Liver (tissue), 3 donors: ENCODE data around the gene NXN.

Experiments
- GABPA ChIP-seq, 2 donors: IDR thresholded peaks in 1 of 2; conservative IDR thresholded peaks in 1 of 2; 2 replicates each; pipeline ENCODE4 v1.6.1; 2016; ENCODE audit warnings: antibody characterized with exemption in 2 of 2, mild to moderate bottlenecking in 1 of 2, moderate library complexity in 1 of 2
- YY1 ChIP-seq: IDR thresholded peaks from 2 replicates; pipeline ENCODE4 v1.6.1; 2016; ENCODE audit warnings: antibody characterized with exemption, mild to moderate bottlenecking
- TF ChIP-seq, protein P1 (sequence below): IDR thresholded peaks from 2 replicates; pipeline ENCODE4 v1.6.1; 2016; ENCODE audit warnings: antibody characterized with exemption, mild to moderate bottlenecking
- TF ChIP-seq, protein P2 (sequence below): IDR thresholded peaks from 2 replicates; pipeline ENCODE4 v1.6.1; 2016; ENCODE audit warnings: antibody characterized with exemption
- TF ChIP-seq, protein P3 (sequence below): fragments of 150-350 bp; IDR thresholded peaks from 2 replicates; pipeline ENCODE4 v1.5.1; 2017; ENCODE audit warnings: improper control_type of control experiment, low read depth, low read length; ENCODE audit not compliant: missing input control
- donor health status: healthy.
- donor health status: healthy.

DNA sequence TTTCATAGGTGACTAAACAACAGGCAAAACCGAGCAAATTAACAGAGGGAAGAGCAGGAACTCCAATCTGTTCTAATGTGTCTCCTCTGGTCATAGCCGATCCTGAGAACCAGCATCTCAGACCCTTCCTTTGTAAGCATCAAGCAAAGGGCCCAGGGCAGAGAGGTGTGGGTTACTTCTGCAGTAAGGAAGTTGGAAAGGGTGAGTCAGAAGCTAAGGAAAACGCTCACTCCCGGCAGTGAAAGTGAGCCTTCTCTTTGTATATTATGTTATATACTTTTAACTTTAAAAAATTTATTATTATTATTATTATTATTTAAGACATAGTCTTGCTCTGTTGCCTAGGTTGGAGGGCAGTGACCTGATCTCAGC lies 119.8 kb downstream of the NXN start:
- TF ChIP-seq YY1 (no peak), GABPA (IDR thresholded peaks at IDR 0.05 in 1 of 2, conservative IDR thresholded peaks at IDR 0.05 in 1 of 2) (no peak)
- TF ChIP-seq, protein P1, sequence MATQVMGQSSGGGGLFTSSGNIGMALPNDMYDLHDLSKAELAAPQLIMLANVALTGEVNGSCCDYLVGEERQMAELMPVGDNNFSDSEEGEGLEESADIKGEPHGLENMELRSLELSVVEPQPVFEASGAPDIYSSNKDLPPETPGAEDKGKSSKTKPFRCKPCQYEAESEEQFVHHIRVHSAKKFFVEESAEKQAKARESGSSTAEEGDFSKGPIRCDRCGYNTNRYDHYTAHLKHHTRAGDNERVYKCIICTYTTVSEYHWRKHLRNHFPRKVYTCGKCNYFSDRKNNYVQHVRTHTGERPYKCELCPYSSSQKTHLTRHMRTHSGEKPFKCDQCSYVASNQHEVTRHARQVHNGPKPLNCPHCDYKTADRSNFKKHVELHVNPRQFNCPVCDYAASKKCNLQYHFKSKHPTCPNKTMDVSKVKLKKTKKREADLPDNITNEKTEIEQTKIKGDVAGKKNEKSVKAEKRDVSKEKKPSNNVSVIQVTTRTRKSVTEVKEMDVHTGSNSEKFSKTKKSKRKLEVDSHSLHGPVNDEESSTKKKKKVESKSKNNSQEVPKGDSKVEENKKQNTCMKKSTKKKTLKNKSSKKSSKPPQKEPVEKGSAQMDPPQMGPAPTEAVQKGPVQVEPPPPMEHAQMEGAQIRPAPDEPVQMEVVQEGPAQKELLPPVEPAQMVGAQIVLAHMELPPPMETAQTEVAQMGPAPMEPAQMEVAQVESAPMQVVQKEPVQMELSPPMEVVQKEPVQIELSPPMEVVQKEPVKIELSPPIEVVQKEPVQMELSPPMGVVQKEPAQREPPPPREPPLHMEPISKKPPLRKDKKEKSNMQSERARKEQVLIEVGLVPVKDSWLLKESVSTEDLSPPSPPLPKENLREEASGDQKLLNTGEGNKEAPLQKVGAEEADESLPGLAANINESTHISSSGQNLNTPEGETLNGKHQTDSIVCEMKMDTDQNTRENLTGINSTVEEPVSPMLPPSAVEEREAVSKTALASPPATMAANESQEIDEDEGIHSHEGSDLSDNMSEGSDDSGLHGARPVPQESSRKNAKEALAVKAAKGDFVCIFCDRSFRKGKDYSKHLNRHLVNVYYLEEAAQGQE = no peak
- TF ChIP-seq, protein P2, sequence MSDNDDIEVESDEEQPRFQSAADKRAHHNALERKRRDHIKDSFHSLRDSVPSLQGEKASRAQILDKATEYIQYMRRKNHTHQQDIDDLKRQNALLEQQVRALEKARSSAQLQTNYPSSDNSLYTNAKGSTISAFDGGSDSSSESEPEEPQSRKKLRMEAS = no peak
- TF ChIP-seq, protein P3, sequence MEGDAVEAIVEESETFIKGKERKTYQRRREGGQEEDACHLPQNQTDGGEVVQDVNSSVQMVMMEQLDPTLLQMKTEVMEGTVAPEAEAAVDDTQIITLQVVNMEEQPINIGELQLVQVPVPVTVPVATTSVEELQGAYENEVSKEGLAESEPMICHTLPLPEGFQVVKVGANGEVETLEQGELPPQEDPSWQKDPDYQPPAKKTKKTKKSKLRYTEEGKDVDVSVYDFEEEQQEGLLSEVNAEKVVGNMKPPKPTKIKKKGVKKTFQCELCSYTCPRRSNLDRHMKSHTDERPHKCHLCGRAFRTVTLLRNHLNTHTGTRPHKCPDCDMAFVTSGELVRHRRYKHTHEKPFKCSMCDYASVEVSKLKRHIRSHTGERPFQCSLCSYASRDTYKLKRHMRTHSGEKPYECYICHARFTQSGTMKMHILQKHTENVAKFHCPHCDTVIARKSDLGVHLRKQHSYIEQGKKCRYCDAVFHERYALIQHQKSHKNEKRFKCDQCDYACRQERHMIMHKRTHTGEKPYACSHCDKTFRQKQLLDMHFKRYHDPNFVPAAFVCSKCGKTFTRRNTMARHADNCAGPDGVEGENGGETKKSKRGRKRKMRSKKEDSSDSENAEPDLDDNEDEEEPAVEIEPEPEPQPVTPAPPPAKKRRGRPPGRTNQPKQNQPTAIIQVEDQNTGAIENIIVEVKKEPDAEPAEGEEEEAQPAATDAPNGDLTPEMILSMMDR = no peak
